HepG2 (cell line): Measurements from ENCODE around the gene NISCH. TPM values are rescaled to one million over a fixed set of nuclear protein-coding genes. Genes with fewer than 3 reads are reported as not detected.

Source experiments
- ATAC-seq: fragments of 200-7000 bp; cut with Tn5 transposase; 3 replicates; pipeline ENCODE4 v1.9.1; 2020; ENCODE audit warnings: mild to moderate bottlenecking, moderate library complexity
- BruUV-seq: library from RNA; stranded (reverse); fragments of 400-500 nt; replicated peaks from 2 replicates; lab custom pipeline; 2021; lab: Mats Ljungman, UMichigan
- CTCF ChIA-PET: fragments of 300-600 bp; formaldehyde crosslinking; extraction: SDS; loops from one replicate; lab custom pipeline; 2021; ENCODE audit warnings: low total read pairs, inconsistent platforms, low intra/inter-chr PET ratio; lab: Yijun Ruan, JAX
- POLR2A ChIA-PET: fragments of 350-600 bp; sonication (Branson Sonifier 250); formaldehyde crosslinking; loops from one replicate; lab custom pipeline; 2020; ENCODE audit warnings: antibody characterized with exemption, inconsistent platforms; lab: Yijun Ruan, JAX
- DNase-seq: peaks from one replicate; pipeline ENCODE4 v3.0.0-alpha.2; 2015; ENCODE audit warnings: low spot score
- FAIRE-seq: peaks from 3 replicates; lab custom pipeline; 2011; peaks lifted over from hg19 to GRCh38; lab: Jason Lieb, UNC
- H2AFZ ChIP-seq: one replicate; pipeline ENCODE4 v1.6.1; 2011; ENCODE audit warnings: low read length, inconsistent platforms
- H3K27ac ChIP-seq: fragments of 300-600 bp; 3 replicates; pipeline ENCODE4 v1.8.0; 2011; ENCODE audit warnings: mixed run types, mild to moderate bottlenecking, mixed read lengths, low read length, inconsistent platforms; ENCODE audit not compliant: insufficient read depth; ENCODE audit errors: extremely low read length
- H3K27me3 ChIP-seq, 2 experiments: fragments of 200-600 bp in 1 of 2; 2 replicates in 1 of 2; 3 replicates in 1 of 2; pipeline versions ENCODE4 v1.6.0 to v1.8.0; 2011; ENCODE audit warnings: low read length in 2 of 2, mild to moderate bottlenecking in 2 of 2, moderate library complexity in 2 of 2, inconsistent platforms in 1 of 2; ENCODE audit not compliant: insufficient read depth in 2 of 2, control insufficient read depth in 1 of 2
- H3K36me3 ChIP-seq, 2 experiments: fragments of 200-600 bp in 1 of 2; replicated peaks in 1 of 2; 2 replicates in 1 of 2; 3 replicates in 1 of 2; pipeline versions ENCODE4 v1.5.1 to v1.8.0; 2011; ENCODE audit warnings: low read length in 2 of 2, inconsistent platforms in 1 of 2; ENCODE audit not compliant: insufficient read depth in 2 of 2, control insufficient read depth in 1 of 2
- H3K4me1 ChIP-seq: 2 replicates; pipeline ENCODE4 v1.5.1; 2012; ENCODE audit warnings: low read length, inconsistent platforms; ENCODE audit not compliant: insufficient read depth
- H3K4me2 ChIP-seq: 2 replicates; pipeline ENCODE4 v1.6.0; 2011; ENCODE audit warnings: low read depth, low read length, inconsistent platforms
- H3K4me3 ChIP-seq, 3 experiments: fragments of 200-600 bp in 1 of 3; sonication (generic), shearing (Covaris generic) in 1 of 3; replicated peaks in 1 of 3; 2 replicates each; pipeline ENCODE4 v1.5.1; 2011 to 2016; ENCODE audit warnings: low read length in 3 of 3, inconsistent platforms in 2 of 3, low read depth in 2 of 3, mild to moderate bottlenecking in 2 of 3, control low read depth in 1 of 3, mixed read lengths in 1 of 3; ENCODE audit not compliant: insufficient read depth in 1 of 3
- H3K79me2 ChIP-seq: one replicate; pipeline ENCODE4 v1.6.1; 2011; ENCODE audit warnings: low read length, inconsistent platforms; ENCODE audit not compliant: insufficient read depth
- H3K9ac ChIP-seq: 2 replicates; pipeline ENCODE4 v1.6.0; 2011; ENCODE audit warnings: mild to moderate bottlenecking, low read depth, low read length, inconsistent platforms; ENCODE audit not compliant: insufficient read depth
- H3K9me3 ChIP-seq: 2 replicates; pipeline ENCODE4 v1.5.1; 2012; ENCODE audit warnings: mild to moderate bottlenecking, low read length
- H4K20me1 ChIP-seq: 2 replicates; pipeline ENCODE4 v1.6.0; 2011; ENCODE audit warnings: inconsistent platforms, mild to moderate bottlenecking, low read length, moderate library complexity; ENCODE audit not compliant: insufficient read depth
- KLF9 ChIP-seq: IDR thresholded peaks from 2 replicates; pipeline ENCODE4 v1.6.1; 2016; ENCODE audit warnings: low read depth
- MAFK ChIP-seq, 2 experiments: IDR thresholded peaks in 1 of 2; conservative IDR thresholded peaks in 1 of 2; 2 replicates each; pipeline ENCODE4 v1.6.1; 2011; ENCODE audit warnings: improper control_type of control experiment in 2 of 2, low read length in 2 of 2
- RFX5 ChIP-seq: IDR thresholded peaks from 2 replicates; pipeline ENCODE4 v1.6.1; 2011; ENCODE audit warnings: low read depth, low read length, improper control_type of control experiment
- ZKSCAN1 ChIP-seq: fragments of 150-350 bp; IDR thresholded peaks from 2 replicates; pipeline ENCODE4 v1.6.1; 2014; ENCODE audit warnings: low read length
- ZNF546 ChIP-seq: sonication (generic); formaldehyde crosslinking; conservative IDR thresholded peaks from 2 replicates; pipeline ENCODE4 v1.8.1; 2023; ENCODE audit warnings: mild to moderate bottlenecking, missing genetic modification reagents
- WGBS: methylation state at CpG from one replicate; pipeline ENCODE4 v1.1.6; 2017; ENCODE audit warnings: low lambda C conversion rate; 5-methylcytosine and 5-hydroxymethylcytosine counted together
- in situ Hi-C: cut with HindIII; loops from 2 replicates; pipeline ENCODE4 v1.10.0; 2017; ENCODE audit warnings: low pct_unique_long_range_greater_than_20kb; ENCODE audit not compliant: extremely low pct_ligation_motif_present
- intact Hi-C: fragments of 100-400 bp; cut with micrococcal nuclease; formaldehyde crosslinking; loops from one replicate; pipeline ENCODE4 v1.10.0; 2022; ENCODE audit not compliant: unreplicated experiment
- polyA plus RNA-seq, 8 experiments: library from polyadenylated mRNA; depleted of rRNA in 3 of 8; stranded (reverse) in 7 of 8; unstranded in 1 of 8; fragments of >200 nt; fragmentation: Illumina TruSeq in 4 of 8; extraction: Trizol in 4 of 8; gene quantifications; 2 replicates each; pipeline versions ENCODE4 v1.2.1 to v1.2.3, GENCODE V29; 2011 to 2016; ENCODE audit warnings: low read depth in 4 of 8, missing spikeins in 1 of 8, mixed read lengths in 1 of 8; ENCODE audit not compliant: insufficient read depth in 1 of 8
- total RNA-seq, 5 experiments: library from RNA; depleted of rRNA; stranded (reverse); fragments of >200 nt; fragmentation: Illumina TruSeq; extraction: Trizol; gene quantifications; 2 replicates each; pipeline ENCODE4 v1.2.3, GENCODE V29; 2016; ENCODE audit warnings: low read depth in 1 of 5

Gene NISCH
- total and polyA plus RNA-seq, 2 of the 13 experiments (the other 11 are each of a cell fraction or from before 2014, with no cell fraction given): 27.0 to 47.6 TPM

DNA sequence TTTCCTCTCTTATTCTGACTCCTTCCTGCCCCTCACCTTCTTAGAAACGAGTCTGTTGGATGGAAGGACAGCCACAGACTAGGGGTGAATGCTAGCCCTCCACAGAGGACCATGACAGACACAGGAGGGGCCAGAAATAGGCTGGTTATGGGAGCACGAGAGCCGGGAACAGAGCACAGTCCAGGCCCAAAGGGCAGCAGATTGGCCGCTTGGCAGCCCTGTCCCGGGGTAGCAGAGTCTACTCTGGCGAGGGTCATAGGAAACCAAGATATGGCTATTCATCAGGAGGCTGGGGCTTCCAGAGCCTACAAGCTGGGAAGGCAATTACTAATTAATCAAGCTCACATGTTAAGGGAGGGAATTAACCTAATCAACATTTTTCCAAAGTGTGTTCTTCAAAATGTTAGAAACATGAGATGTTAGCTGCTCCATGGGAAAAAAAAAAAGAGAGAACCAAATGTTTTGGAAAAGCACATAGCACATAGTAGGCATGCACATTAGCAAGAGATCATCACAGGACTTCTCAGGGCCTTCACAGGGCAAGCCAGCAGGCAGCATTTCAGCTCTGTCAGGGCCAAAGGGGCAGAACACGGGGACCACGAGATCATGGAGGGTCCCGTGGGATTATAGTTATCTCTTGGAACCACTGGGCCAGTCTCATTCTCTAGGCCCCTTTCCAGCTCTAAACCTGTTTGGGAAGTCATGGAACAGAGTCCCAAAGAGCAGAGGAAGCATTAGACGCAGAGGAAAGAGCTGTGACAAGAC lies 23.8 kb upstream of the NISCH start:
- H3K9ac ChIP-seq: no peak overlapping the region
- H3K9me3 ChIP-seq: no peaks in the 10 kb centered on the region
- no peak overlapping the region for H3K4me3 ChIP-seq
- no peak overlapping the region for H2AFZ ChIP-seq
- ATAC-seq: no peak
- BruUV-seq: no TSS peak
- 52% methylated on average over 9 of the region's 10 CpGs for WGBS
- intact Hi-C loops: no loop called here
- CTCF ChIA-PET: no interaction called here
- POLR2A ChIA-PET: interaction anchor here (0.8 to 1.4 kb wide), 3 partner anchors 12 to 15 kb away, joined by 3 to 4 read pairs (median 4); partner anchors contain the start of gene SEMA3G
- no peaks in the 10 kb centered on the region for H3K27me3 ChIP-seq
- no peaks in the 10 kb centered on the region for H3K36me3 ChIP-seq
- no peak overlapping the region for H3K27ac ChIP-seq
- no peaks in the 10 kb centered on the region for H4K20me1 ChIP-seq
- peak overlapping the region; percentile 5; the same call in 1 of the 2 replicates for H3K4me2 ChIP-seq
- peaks cover 66% of the 10 kb centered on the region for H3K4me1 ChIP-seq
- FAIRE-seq: no peak
- in situ Hi-C loops: no loop called here
- DNase-seq: no peak
- H3K79me2 ChIP-seq: no peaks in the 10 kb centered on the region
- TF ChIP-seq RFX5 (no peak), KLF9 (CRISPR knock-in tag) (no peak), ZKSCAN1 (peak; percentile 91)

GRCh38 chr3:52432225-52432624 lies 23.2 kb upstream of the NISCH start:
- WGBS: 90% methylated on average over 5 of the region's 6 CpGs
- ChIA-PET CTCF (no interaction called here), POLR2A (interaction anchor here (1.0 to 1.4 kb wide), 3 partner anchors 11 to 142 kb away, joined by 3 to 4 read pairs (median 4); no protein-coding TSS in a partner anchor)
- no peak for FAIRE-seq
- no peak overlapping the region for H3K4me2 ChIP-seq
- no TSS peak for BruUV-seq
- H2AFZ ChIP-seq: no peak overlapping the region
- in situ Hi-C loops: no loop called here
- no peak overlapping the region for H3K27ac ChIP-seq
- no peak overlapping the region for H3K4me3 ChIP-seq
- TF ChIP-seq ZNF546 (no peak), MAFK (conservative IDR thresholded peaks at IDR 0.05 in 1 of 2, IDR thresholded peaks at IDR 0.05 in 1 of 2; ENCODE audit: low read length in 2 of 2) (peak; percentile 36; a peak in 2 of 4 replicates)
- DNase-seq: no peak
- no peaks in the 10 kb centered on the region for H3K79me2 ChIP-seq
- H3K36me3 ChIP-seq: no peaks in the 10 kb centered on the region
- H3K9me3 ChIP-seq: no peaks in the 10 kb centered on the region
- intact Hi-C loops: no loop called here
- H3K9ac ChIP-seq: no peak overlapping the region
- H3K27me3 ChIP-seq: no peaks in the 10 kb centered on the region
- peaks cover 66% of the 10 kb centered on the region for H3K4me1 ChIP-seq
- no peak for ATAC-seq
- no peaks in the 10 kb centered on the region for H4K20me1 ChIP-seq
